Stomach (tissue), 4 donors: ENCODE data around the gene ATP12A.

Experiments
- CTCF ChIP-seq, 7 experiments: fragments of 450-650 bp in 4 of 7; fragments of 200-600 bp in 3 of 7; sonication (generic) in 3 of 7; IDR thresholded peaks; one replicate each; pipeline ENCODE4 v1.5.1; 2016 to 2019; ENCODE audit warnings: antibody characterized with exemption in 7 of 7, control low read depth in 2 of 7, mild to moderate bottlenecking in 1 of 7
- EP300 ChIP-seq: sonication (generic); formaldehyde crosslinking; IDR thresholded peaks from one replicate; pipeline ENCODE4 v1.6.1; 2017; ENCODE audit warnings: antibody characterized with exemption

DNA sequence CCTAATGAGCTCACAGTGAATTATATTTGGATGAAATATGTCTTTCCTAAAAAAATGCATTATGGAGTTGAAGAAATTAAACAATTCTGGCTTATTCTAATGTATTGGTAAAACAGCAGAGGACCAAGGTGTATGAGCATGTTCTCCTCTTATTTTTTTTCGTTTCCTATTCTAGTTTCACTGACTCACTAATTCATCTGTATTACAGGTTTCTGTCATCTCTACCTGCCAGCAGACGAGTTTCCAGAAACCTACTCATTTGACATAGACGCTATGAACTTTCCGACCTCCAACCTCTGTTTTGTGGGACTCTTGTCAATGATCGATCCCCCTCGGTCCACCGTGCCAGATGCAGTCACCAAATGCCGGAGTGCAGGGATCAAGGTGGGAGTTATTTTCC lies 20.3 kb downstream of the ATP12A start:
- no peak for TF ChIP-seq CTCF (IDR thresholded peaks at IDR 0.05)
- no peak for TF ChIP-seq EP300
